GM19324 (cell line): ENCODE results near the gene CCNK.

Experiments used
- ATAC-seq: cut with Tn5 transposase; IDR thresholded peaks from one replicate; pipeline ENCODE4 v1.9.1; 2021; ENCODE audit warnings: mild to moderate bottlenecking, moderate library complexity; ENCODE audit not compliant: unreplicated experiment, low FRiP score

The CCNK gene

GRCh38 chr14:99480917-99481744 lies at the start of gene CCNK:
CCNK (plus strand) TSS chr14:99481409; CDS start chr14:99492678, 11,269 bp downstream.
- ATAC-seq, result peak; percentile 91

DNA sequence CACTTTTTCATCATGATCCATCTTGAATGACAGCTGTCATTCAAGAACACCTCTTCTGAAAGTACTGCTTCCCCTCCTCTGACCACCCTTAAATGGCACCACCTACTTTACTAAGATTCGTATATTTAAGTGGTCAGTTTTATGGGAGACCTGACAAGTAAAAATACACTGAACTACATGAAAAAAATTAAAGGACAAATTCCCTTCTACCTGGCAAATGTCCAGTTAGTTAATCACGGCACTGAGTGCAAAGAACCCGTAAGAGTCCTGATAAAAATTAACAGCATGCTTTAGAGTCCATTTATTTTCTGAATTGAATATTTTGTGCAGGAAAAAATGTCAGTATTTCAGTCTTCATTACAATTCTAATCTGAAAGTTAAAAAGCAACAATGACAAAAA lies 49.2 kb upstream of the CCNK start:
- ATAC-seq, result no peak

DNA sequence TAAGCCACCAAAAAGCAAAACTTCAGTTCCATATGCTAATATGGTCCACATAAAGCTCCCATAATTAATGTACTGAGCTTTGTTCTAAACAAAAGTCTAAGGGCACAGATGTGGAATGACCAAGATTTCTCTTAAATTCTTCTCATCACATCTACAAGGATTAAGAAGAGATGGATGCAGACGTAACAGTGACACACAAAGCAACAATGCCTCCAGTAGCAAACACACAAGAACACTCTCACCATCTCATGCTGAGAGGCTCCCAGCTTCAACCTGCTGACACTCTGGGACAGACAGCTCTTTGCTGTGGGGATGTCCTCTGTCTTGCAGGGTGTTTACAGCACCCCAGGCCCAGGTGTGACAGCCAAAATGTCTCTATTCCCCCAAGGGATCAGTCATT lies 48.7 kb upstream of the CCNK start:
- ATAC-seq, result no peak

GRCh38 chr14:99435327-99435726 lies 45.9 kb upstream of the CCNK start:
- no peak for ATAC-seq

DNA sequence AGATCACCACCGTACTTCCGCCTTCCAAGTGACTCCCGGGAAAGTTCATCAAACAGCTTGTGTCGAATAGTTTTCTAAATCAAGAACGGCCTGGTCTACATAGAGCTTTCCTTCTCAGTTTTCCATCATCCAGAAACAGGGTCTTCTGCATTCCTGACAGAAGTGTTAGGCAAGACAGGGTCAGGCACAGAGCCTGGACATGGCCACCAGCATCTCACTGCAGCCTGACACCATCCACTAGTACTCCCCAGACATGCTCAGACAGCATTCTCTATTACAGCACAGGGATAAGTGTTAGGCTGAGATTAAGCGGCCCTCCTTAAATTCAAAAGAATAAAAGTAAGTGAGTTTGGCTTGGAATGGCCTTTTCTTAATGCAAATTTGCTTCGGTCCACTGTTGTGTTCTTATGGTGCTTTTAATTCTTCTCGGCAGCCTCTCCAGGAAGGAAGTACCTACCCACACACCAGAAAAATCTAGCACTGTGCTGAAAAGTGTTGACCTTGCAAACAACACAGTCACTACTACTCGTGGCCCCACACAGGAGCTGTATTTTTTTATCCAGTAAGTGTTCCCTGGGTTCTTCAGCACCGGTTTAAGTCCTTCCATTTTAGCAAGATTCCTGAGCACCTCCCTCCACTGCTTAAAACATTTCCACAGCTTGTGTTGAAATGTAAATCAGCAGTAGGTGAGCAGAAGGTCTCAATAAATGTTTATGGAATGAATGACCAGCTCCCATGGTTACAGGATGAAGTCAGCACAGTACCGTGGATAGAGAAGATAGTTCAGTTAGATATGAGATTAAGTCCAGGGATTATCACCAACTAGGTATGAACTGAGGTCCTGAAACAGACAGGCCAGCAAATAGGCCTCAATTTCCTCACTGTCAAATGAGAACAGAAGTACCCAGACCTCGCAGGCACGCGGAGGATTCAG lies 44.7 kb upstream of the CCNK start:
- no peak for ATAC-seq

DNA sequence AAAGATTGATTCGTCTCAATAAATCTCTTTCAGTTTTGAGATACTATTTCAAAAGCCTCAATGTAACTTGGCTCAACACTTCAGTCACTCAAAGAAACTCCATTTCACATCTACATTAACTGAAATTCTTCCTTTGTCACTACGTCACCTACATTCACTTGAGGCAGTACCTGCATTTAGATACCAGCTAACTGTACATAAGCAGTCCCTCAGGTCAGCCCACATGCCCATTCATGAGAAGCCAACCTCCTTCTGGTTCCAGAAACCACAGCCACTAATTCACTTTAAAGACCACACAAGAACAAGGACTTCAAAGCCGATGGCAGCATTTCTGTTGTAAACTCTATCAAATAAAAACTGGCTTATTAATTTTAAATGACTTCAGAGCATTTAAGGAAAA lies 43.5 kb upstream of the CCNK start:
- ATAC-seq, result no peak

DNA sequence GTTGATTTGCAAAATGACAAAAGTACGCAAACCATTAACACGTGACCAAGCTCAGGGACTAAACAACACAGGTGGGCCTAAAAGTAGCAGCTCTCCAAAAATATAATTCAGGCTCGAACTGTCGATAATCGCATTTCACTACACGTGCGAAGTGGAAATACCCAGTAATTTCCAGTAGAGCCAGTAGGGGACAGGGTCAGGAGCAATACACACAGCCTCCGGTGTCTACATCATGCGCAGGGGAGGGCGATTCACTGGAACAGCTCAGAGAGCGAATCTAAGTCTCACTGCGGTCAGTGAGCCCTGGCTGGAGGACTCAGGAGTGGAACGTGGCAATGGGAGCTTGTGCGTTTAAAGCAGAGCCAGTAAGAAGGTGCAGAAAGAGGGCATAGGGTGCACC lies 40.9 kb upstream of the CCNK start:
- no peak for ATAC-seq

DNA sequence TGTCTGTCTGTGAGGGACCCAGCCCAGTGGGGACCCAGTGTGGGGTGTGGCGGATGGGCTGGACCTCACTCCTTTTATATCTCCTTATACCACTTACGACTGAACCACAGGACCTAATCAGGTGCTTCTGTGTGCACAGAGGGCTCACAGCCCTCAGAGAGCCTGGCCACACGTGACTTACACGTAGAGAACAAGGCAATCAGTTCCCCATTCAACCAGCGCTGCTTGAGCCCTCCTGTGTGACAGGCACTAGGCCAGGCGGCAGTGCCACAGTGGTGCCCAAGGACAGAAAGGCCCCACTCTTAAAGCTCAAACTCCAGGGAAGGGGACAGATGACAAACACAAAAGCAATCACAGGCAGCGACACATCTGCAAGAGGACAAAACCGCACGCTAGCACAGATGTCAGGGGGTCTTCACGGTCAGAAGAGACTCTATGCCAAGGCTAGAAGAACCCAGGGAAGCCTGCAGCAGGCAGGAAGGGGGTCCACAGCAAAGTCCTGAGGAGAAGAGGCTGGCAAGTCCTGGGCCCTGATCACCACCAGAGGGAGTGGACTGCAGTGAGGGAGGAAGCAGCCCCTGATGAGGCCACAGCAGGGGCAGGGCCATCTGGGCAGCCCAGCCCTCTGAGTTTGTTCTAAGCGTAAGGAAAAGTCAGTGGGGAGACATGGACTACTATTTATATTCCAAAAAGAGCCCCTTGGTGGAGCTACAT lies 39.9 kb upstream of the CCNK start:
- ATAC-seq, result no peak

DNA sequence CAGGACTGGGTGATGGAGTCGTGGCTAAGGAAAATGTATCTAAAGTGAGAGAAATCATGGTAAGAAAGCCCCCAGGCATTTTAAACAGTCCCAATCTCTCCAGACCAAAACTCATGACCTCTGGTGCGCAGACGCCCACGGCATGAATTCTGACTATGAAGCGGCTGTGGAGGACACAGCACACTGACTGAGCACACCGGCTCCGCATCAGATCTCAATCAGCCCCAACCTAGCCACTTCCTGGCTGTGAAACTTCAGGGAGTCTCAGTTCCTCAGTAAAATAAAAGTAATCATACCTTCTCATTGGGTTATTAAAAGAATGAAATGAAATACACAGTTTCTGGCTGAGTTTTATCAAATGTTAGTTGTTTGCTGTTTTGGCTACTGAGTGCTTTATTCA lies 39.3 kb upstream of the CCNK start:
- no peak for ATAC-seq

- ATAC-seq, result no peak
Measured at GRCh38 chr14:99445931-99446330, 35.3 kb upstream of the CCNK start.

- no peak for ATAC-seq
Measured at GRCh38 chr14:99447739-99448138, 33.5 kb upstream of the CCNK start.

DNA sequence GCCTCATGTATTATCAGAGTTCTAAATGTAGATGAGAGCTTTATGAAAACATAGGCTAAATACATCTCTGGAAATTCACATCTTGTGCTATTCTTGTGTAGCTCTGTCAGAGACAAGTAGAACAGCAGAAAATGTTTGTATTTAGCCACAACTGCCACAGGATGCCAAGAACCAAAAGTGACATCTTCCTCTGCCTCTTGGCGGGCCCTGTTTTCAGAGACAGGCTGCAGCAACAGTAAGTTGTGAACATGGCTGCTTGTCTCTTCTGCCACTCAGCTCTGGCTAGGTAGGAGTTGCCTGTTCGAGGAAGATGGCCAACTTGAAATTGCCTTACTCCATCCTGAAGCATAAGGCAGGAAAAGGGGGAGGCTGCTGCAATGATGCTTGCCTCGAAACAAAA lies 30.9 kb upstream of the CCNK start:
- no peak for ATAC-seq

DNA sequence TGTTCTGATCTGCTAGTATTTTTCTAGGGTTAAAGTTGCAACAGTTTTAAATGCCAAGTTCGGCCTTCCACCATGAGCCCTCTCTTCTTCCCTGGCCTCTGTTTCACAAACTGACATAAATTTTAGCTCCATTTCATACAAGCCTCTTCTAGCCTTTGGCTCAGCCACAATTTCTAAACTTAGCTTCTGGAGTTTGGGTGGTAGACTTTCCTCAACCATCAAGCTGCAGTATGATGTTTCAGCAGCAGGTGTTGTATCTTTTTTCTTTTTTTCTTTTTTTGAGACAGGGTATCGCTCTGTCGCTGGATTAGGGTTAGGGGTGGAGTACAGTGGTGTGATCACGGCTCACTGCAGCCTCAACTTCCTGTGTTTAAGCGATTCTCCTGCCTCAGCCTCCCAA lies 30.0 kb upstream of the CCNK start:
- no peak for ATAC-seq

GRCh38 chr14:99452968-99453367 lies 28.2 kb upstream of the CCNK start:
- no peak for ATAC-seq

- no peak for ATAC-seq
Measured at GRCh38 chr14:99454246-99454645, 27.0 kb upstream of the CCNK start.

- ATAC-seq, result no peak
Measured at GRCh38 chr14:99459481-99460100, 21.6 kb upstream of the CCNK start.

DNA sequence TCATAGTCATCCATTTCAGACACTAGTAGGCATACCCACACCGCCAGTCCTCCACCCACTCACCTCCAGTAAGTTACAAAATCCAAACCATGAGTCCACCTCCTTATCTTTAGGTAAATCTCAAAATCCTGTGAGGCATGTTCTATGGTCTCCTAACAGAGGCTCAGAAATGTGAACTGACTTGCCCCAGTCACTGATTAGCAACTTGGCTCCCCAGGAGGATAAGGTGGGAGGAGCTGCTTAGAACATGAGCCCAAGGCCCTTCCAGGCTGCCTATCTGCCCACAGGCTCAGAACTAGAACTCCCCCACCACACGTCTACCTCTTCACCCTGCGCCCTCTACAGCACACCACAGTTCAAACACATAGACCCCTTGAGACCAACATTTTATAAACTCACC lies 20.4 kb upstream of the CCNK start:
- ATAC-seq, result no peak

DNA sequence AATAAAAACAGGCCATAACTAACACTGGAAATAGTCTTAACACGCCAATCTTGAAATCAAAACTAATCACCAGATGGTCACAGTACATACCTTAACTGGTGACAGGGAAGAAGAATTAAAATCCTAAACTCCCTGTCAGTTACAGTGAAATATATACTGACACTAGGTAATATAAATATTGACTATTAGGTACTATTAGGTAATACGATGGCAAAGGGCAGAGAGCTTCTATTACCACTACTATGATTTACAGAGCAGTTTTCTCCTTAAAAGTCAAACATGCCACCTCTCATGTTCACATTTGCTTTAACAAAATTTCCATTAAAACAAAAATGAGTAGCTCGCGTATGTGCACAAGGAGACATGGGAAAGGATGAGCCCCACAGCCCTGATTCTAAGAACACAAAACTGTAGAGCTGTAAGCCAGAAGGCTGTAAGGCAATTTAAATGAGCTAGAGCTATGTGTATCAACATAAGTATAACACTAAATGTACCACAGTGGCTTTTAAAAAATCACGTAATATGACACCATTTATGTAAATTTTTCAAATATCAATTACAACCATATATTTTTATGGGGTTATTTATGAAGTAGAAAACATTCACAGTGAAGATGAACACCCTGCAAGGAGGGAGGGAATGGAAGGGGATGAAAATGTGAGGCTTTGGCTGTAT lies 19.7 kb upstream of the CCNK start:
- ATAC-seq, result no peak

DNA sequence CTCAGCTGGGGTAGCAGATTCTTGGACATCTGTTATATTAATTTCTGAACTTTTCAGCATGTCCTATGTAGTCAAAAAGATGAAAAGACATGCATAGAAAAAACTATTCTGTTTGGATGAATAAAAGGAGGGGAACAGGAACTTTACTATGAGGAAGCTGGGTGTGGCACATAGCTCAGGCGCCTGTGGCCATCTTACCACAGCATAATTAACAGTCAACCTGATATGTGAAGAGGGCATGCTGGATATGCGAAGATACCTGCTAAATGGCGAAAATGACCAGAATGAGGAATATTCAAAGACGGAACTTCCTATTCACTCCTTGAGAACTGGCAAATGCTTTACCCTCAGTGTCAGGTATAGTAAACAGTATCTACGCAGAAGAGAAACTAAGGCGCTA lies 19.0 kb upstream of the CCNK start:
- ATAC-seq, result no peak

GRCh38 chr14:99463974-99464373 lies 17.2 kb upstream of the CCNK start:
- ATAC-seq, result no peak
